GM21390 (cell line): ENCODE results near the gene ATP13A3.

Experiments
- ATAC-seq: cut with Tn5 transposase; IDR thresholded peaks from one replicate; pipeline ENCODE4 v1.9.1; 2021; ENCODE audit not compliant: unreplicated experiment

Gene ATP13A3

GRCh38 chr3:194476784-194477183 is 10.0 kb downstream of the ATP13A3 start:
- no peak for ATAC-seq

- ATAC-seq = no peak
Measured at GRCh38 chr3:194475978-194476377, 10.8 kb downstream of the ATP13A3 start.

GRCh38 chr3:194475138-194475932 is 11.5 kb downstream of the ATP13A3 start:
- no peak for ATAC-seq

GRCh38 chr3:194474675-194475074 is 12.1 kb downstream of the ATP13A3 start:
- ATAC-seq = no peak

- peak; percentile 73 for ATAC-seq
Measured at GRCh38 chr3:194472290-194472920, 14.4 kb downstream of the ATP13A3 start.

- ATAC-seq = no peak
Measured at GRCh38 chr3:194471863-194472262, 14.9 kb downstream of the ATP13A3 start.

- ATAC-seq = no peak
Measured at GRCh38 chr3:194470615-194471014, 16.2 kb downstream of the ATP13A3 start.

- no peak for ATAC-seq
Measured at GRCh38 chr3:194469977-194470376, 16.8 kb downstream of the ATP13A3 start.

GRCh38 chr3:194468086-194468485 is 18.7 kb downstream of the ATP13A3 start:
- no peak for ATAC-seq

- peak; percentile 8 for ATAC-seq
Measured at GRCh38 chr3:194466761-194467356, 19.9 kb downstream of the ATP13A3 start.

- peak; percentile 58 for ATAC-seq
Measured at GRCh38 chr3:194465920-194466570, 20.8 kb downstream of the ATP13A3 start.

GRCh38 chr3:194465246-194465645 is 21.6 kb downstream of the ATP13A3 start:
- no peak for ATAC-seq

- no peak for ATAC-seq
Measured at GRCh38 chr3:194464692-194465091, 22.1 kb downstream of the ATP13A3 start.

GRCh38 chr3:194462936-194463335 is 23.9 kb downstream of the ATP13A3 start:
- no peak for ATAC-seq

GRCh38 chr3:194460566-194460965 is 26.2 kb downstream of the ATP13A3 start:
- no peak for ATAC-seq

- no peak for ATAC-seq
Measured at GRCh38 chr3:194458131-194458530, 28.7 kb downstream of the ATP13A3 start.

- no peak for ATAC-seq
Measured at GRCh38 chr3:194455481-194455880, 31.3 kb downstream of the ATP13A3 start.

GRCh38 chr3:194450341-194450740 is 36.5 kb downstream of the ATP13A3 start:
- no peak for ATAC-seq

GRCh38 chr3:194449913-194450312 is 36.9 kb downstream of the ATP13A3 start:
- no peak for ATAC-seq

GRCh38 chr3:194447657-194448056 is 39.1 kb downstream of the ATP13A3 start:
- ATAC-seq = no peak

- ATAC-seq = no peak
Measured at GRCh38 chr3:194447161-194447560, 39.6 kb downstream of the ATP13A3 start.

- no peak for ATAC-seq
Measured at GRCh38 chr3:194446754-194447153, 40.0 kb downstream of the ATP13A3 start.
